Fibroblast of pulmonary artery (primary cell): ENCODE results near the gene SDCCAG8.

Experiments used
- DNase-seq: peaks from one replicate; pipeline ENCODE4 v3.0.0-alpha.2; 2010; ENCODE audit warnings: low read depth
- H3K4me3 ChIP-seq: replicated peaks from 2 replicates; pipeline ENCODE4 v1.5.1; 2011; ENCODE audit warnings: low read depth, mild to moderate bottlenecking, control low read depth, low read length, moderate library complexity
- TF ChIP-seq, protein P1 (sequence below): IDR thresholded peaks from 2 replicates; pipeline ENCODE4 v1.5.1; 2011; ENCODE audit warnings: mild to moderate bottlenecking, control low read depth, low read length, inconsistent platforms; ENCODE audit errors: missing control alignments

The SDCCAG8 gene

DNA sequence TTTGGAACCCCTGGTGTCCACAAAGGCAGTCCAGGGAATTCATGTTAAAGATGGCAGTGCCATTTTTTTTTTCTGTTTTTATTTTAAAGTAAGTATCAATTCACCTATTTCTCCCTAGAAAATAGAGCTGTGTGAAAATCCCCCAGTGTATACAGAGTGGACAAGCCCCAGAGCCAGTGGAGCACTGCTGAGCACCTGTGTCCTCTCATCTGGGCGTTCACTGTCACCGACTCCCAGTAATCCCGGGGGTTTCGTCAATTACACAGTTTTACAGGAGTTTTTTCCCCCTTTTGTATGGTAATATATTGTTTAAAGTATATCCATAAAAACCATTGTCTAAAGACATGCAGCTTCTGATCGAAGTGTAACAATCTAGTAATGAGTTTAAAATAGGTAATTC lies 175.8 kb downstream of the SDCCAG8 start:
- no peak overlapping the region for H3K4me3 ChIP-seq
- no peak for DNase-seq
- TF ChIP-seq, protein P1, sequence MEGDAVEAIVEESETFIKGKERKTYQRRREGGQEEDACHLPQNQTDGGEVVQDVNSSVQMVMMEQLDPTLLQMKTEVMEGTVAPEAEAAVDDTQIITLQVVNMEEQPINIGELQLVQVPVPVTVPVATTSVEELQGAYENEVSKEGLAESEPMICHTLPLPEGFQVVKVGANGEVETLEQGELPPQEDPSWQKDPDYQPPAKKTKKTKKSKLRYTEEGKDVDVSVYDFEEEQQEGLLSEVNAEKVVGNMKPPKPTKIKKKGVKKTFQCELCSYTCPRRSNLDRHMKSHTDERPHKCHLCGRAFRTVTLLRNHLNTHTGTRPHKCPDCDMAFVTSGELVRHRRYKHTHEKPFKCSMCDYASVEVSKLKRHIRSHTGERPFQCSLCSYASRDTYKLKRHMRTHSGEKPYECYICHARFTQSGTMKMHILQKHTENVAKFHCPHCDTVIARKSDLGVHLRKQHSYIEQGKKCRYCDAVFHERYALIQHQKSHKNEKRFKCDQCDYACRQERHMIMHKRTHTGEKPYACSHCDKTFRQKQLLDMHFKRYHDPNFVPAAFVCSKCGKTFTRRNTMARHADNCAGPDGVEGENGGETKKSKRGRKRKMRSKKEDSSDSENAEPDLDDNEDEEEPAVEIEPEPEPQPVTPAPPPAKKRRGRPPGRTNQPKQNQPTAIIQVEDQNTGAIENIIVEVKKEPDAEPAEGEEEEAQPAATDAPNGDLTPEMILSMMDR = no peak

DNA sequence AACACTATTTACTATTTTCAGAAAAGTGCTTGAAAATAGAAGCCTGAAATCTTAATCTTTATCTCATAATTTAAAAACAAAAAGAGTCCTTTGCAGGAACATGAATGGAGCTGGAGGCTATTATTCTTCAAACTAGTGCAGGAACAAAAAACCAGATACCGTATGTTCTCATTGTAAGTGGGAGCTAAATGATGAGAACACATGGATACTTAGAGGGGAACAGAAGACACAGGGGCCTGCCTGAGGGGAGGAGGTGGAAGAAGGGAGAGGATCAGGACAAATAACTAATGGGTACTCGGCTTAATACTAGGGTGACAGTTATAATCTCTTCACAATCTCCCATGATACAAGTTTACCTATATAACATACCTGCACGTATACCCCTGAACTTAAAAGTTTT lies 176.3 kb downstream of the SDCCAG8 start:
- DNase-seq = no peak
- TF ChIP-seq, protein P1 = no peak
- no peak overlapping the region for H3K4me3 ChIP-seq

DNA sequence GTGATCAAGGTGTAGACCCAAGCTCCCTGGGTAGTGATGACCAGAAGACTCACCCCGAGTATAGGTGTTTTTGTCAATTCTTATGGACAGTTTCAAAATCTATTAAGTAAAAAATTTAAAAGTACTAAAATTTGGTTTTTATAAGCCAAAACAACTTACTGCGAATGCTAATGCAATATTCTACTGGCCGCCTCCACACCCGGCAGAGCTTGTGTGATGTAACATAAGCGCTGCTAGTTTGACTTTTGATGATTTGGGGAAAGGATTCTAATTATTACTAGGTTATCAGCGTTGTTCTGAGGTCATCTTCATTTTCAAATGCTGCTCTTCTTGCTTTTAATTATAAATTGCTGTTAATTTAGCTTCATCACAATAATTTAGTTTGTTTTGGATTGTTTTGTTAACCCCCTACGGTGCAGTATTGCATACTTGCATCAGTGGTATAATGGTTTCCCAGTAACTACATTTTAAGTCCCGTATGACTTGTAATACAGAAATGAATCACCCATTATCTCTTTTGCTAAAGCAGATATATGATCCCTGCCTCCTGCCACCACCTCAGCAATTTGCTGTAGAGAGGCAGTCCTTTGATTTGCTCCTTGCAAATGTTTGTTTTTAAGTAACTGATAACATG lies 178.0 kb downstream of the SDCCAG8 start:
- peak; percentile 23 for DNase-seq
- TF ChIP-seq, protein P1 = no peak
- no peak overlapping the region for H3K4me3 ChIP-seq

DNA sequence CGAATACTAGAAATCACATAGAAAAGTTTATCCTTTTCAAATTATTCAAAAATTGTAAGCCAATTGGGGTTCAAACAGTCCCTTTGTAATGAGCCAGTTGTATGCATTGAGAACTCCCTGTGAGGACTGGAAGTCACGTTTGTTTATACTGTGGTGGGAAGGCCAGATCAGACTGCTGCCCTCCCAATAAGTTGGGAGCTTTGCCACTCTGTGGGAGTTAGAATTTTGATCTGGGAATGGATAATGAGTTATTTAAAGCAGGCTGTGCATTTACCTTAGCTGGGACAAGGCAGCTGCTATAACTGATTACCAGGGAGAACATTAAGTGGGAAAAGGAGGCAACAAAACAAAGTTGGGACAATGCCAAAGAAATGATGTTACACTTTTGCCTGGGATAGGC lies 178.8 kb downstream of the SDCCAG8 start:
- TF ChIP-seq, protein P1 = no peak
- H3K4me3 ChIP-seq = no peak overlapping the region
- no peak for DNase-seq

DNA sequence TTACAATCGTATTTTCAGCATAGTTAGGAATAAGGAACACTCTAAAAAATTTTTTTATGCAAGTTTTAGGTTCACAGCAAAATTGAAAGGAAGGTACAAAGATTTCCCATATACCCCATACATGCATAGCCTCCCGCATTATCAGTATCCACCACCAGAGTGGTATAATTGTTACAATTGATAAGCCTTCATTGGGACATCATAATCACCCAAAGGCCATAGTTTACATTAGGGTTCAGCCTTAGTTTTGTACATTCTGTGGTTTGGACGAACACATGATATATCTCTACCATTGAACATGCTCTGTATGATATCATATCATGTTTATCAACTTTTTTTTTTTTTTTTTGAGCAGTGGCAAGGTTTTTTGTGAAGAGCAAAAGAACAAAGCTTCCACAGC lies 180.0 kb downstream of the SDCCAG8 start:
- TF ChIP-seq, protein P1 = no peak
- H3K4me3 ChIP-seq = no peak overlapping the region

DNA sequence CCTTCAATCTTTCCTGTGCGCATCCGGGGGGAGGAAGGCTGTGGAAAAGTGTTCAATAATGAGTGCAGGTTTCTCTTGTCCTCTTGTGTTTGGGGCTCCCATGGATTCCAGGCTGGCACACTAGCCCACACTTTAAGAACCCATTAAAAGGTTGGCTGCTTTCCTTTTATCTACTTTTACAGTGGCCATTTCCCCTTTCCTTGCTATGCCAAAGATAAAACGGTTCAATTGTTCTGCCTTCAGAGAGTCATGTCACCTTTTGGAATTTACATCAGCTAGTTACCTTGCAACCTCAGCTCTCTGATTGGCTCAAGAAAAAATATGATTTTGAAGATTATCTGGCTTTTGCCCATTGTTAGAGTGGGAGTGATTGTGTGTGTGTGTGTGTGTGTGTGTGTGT lies 182.3 kb downstream of the SDCCAG8 start:
- no peak for DNase-seq
- TF ChIP-seq, protein P1 = no peak
- H3K4me3 ChIP-seq = no peak overlapping the region

More for the DNA sequence above, 180.0 kb downstream of the SDCCAG8 start:
- DNase-seq = no peak

DNA sequence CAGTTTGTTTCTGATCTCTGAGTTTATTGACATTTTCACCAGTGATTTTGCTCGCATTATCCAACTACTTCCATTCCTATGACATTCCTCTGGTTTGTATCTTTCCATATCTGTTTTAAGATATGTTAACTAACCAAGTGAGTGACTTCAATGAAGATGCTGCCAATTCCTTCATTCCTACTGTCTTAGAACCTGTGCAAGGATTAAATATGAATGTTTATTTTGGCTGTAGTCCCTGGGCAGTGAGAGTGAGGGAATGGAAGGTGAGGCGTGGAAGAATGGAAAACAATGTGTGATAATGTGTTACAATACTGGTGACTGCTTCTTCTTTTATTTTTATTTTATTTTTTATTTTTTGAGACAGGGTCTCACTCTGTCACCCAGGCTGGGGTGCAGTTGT lies 183.0 kb downstream of the SDCCAG8 start:
- peak; percentile 5 for DNase-seq
- H3K4me3 ChIP-seq = no peak overlapping the region
- TF ChIP-seq, protein P1 = no peak
